ENCODE data around the gene OR5AL1. TPM values are rescaled to one million over a fixed set of nuclear protein-coding genes. Genes with fewer than 3 reads are reported as not detected.

Gene OR5AL1
- polyA plus RNA-seq, 3 donors, result not detected

DNA sequence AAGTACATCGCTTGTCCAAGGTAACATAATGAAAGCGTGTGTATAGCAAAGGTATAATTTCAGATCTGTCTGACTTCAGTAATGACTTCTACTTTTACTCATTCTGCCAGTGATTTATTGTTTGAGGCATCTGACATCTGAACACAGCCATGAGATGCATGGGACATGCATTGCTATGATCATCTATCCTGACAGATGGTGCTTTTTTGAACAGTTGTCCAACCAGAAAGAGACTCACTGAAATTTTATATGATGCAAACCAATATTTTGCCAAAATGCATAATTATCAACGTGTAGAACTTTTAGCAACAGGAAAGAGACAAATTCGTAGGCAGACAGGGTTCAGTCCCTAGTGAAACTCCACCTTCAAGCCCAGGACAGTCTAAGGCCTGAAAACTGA lies 41.0 kb downstream of the OR5AL1 start:
- Mint-ChIP-seq H3K36me3 (no peaks in the 10 kb centered on the region), H3K4me3 (no peak overlapping the region), H3K27ac (no peak overlapping the region), H3K9me3 (peaks cover 0 to 6% (median 2%) of the 10 kb centered on the region in 7 donors), H3K4me1 (no peaks in the 10 kb centered on the region), H3K27me3 (ENCODE audit: low read depth in 3 of 3) (no peaks in the 10 kb centered on the region)
- 68% methylated on average over 2 of the region's 4 CpGs for WGBS (ENCODE audit: insufficient coverage)
- no peak overlapping the region for H3K27ac ChIP-seq (ENCODE audit: low read depth in 1 of 2, low read length in 2 of 2)
- DNase-seq, result no peak
- H3K4me1 ChIP-seq (ENCODE audit: control insufficient read depth in 1 of 2, insufficient read depth in 2 of 2, low read length in 2 of 2), result no peaks in the 10 kb centered on the region
- no peak overlapping the region for H3K9ac ChIP-seq (ENCODE audit: insufficient read depth, low read length, poor library complexity, severe bottlenecking)
- no peaks in the 10 kb centered on the region for H3K27me3 ChIP-seq (ENCODE audit: control insufficient read depth in 2 of 2, insufficient read depth in 2 of 2, low read length in 2 of 2)
- no peak overlapping the region for H3K4me2 ChIP-seq (replicated peaks; ENCODE audit: extremely low read depth, low read length, poor library complexity, severe bottlenecking)
- no peaks in the 10 kb centered on the region for H3K36me3 ChIP-seq (replicated peaks in 1 of 2; ENCODE audit: control insufficient read depth in 1 of 2, insufficient read depth in 2 of 2, low read length in 2 of 2)
- H3K79me2 ChIP-seq (ENCODE audit: insufficient read depth, low read length), result no peaks in the 10 kb centered on the region
- TF ChIP-seq, protein P1, sequence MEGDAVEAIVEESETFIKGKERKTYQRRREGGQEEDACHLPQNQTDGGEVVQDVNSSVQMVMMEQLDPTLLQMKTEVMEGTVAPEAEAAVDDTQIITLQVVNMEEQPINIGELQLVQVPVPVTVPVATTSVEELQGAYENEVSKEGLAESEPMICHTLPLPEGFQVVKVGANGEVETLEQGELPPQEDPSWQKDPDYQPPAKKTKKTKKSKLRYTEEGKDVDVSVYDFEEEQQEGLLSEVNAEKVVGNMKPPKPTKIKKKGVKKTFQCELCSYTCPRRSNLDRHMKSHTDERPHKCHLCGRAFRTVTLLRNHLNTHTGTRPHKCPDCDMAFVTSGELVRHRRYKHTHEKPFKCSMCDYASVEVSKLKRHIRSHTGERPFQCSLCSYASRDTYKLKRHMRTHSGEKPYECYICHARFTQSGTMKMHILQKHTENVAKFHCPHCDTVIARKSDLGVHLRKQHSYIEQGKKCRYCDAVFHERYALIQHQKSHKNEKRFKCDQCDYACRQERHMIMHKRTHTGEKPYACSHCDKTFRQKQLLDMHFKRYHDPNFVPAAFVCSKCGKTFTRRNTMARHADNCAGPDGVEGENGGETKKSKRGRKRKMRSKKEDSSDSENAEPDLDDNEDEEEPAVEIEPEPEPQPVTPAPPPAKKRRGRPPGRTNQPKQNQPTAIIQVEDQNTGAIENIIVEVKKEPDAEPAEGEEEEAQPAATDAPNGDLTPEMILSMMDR (IDR thresholded peaks at IDR 0.05), result no peak
- intact Hi-C loops (cut with micrococcal nuclease), result loop anchor here in 1 of 2 donors (10.0 kb wide), 1 partner anchor 59 kb away; no protein-coding TSS in a partner anchor
- no peak overlapping the region for H2AFZ ChIP-seq (ENCODE audit: insufficient read depth, low read depth, low read length, poor library complexity, severe bottlenecking)
- H4K20me1 ChIP-seq (ENCODE audit: insufficient read depth, low read length), result no peaks in the 10 kb centered on the region
- no peaks in the 10 kb centered on the region for H3K9me3 ChIP-seq (replicated peaks in 1 of 2; ENCODE audit: control insufficient read depth in 1 of 2, insufficient read depth in 1 of 2, low read length in 2 of 2)
- no peak overlapping the region for H3K4me3 ChIP-seq (replicated peaks in 1 of 3; ENCODE audit: low read depth in 2 of 3, low read length in 3 of 3)

DNA sequence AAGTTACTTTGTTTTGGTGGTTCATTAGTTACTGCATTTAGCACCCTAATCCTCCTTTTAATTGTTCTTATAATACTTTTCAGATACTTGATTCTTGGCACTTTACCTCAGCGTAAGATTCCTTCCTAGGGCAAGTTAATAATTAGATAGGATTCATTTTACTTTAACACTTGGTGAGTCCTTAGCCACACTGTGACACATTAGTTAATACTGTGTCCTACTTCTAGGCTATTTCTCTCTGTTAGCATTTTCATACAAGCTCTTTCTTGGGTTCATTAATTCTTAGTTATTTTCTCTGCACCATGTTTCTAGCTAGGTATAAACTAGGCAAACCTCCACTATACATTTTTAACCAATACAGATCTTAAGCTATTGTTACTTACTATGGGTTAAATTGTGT lies 44.6 kb downstream of the OR5AL1 start:
- WGBS (ENCODE audit: insufficient coverage), result no CpG with 5 or more reads among the region's 1 CpG
- intact Hi-C loops (cut with micrococcal nuclease), result loop anchor here in 1 of 2 donors (10.0 kb wide), 1 partner anchor 62 kb away; no protein-coding TSS in a partner anchor
- no peak overlapping the region for H3K4me3 Mint-ChIP-seq

More for the DNA sequence above, 44.6 kb downstream of the OR5AL1 start:
- Histone ChIP-seq H3K4me1 (ENCODE audit: control insufficient read depth in 1 of 2, insufficient read depth in 2 of 2, low read length in 2 of 2) (no peaks in the 10 kb centered on the region), H3K4me2 (replicated peaks; ENCODE audit: extremely low read depth, low read length, poor library complexity, severe bottlenecking) (no peak overlapping the region), H3K9me3 (replicated peaks in 1 of 2; ENCODE audit: control insufficient read depth in 1 of 2, insufficient read depth in 1 of 2, low read length in 2 of 2) (no peaks in the 10 kb centered on the region), H3K79me2 (ENCODE audit: insufficient read depth, low read length) (no peaks in the 10 kb centered on the region), H3K9ac (ENCODE audit: insufficient read depth, low read length, poor library complexity, severe bottlenecking) (no peak overlapping the region), H3K36me3 (replicated peaks in 1 of 2; ENCODE audit: control insufficient read depth in 1 of 2, insufficient read depth in 2 of 2, low read length in 2 of 2) (no peaks in the 10 kb centered on the region), H2AFZ (ENCODE audit: insufficient read depth, low read depth, low read length, poor library complexity, severe bottlenecking) (no peak overlapping the region), H4K20me1 (ENCODE audit: insufficient read depth, low read length) (no peaks in the 10 kb centered on the region), H3K4me3 (replicated peaks in 1 of 3; ENCODE audit: low read depth in 2 of 3, low read length in 3 of 3) (no peak overlapping the region), H3K27ac (ENCODE audit: low read depth in 1 of 2, low read length in 2 of 2) (no peak overlapping the region), H3K27me3 (ENCODE audit: control insufficient read depth in 2 of 2, insufficient read depth in 2 of 2, low read length in 2 of 2) (no peaks in the 10 kb centered on the region)
- Mint-ChIP-seq H3K36me3 (no peaks in the 10 kb centered on the region), H3K27ac (no peak overlapping the region), H3K4me1 (no peaks in the 10 kb centered on the region), H3K27me3 (ENCODE audit: low read depth in 3 of 3) (no peaks in the 10 kb centered on the region), H3K9me3 (peaks cover 0 to 6% (median 3%) of the 10 kb centered on the region in 7 donors)
- TF ChIP-seq, protein P1 (IDR thresholded peaks at IDR 0.05), result no peak
- no peak for DNase-seq

Other genes with a start within 250 kb of the OR5AL1 start
- gene OR5J2, start 236.1 kb upstream of the OR5AL1 start, polyA plus RNA-seq, result not detected
- not detected for gene OR5T2, start 178.4 kb upstream of the OR5AL1 start, polyA plus RNA-seq
- not detected for gene OR5T3, start 160.4 kb upstream of the OR5AL1 start, polyA plus RNA-seq
- not detected for gene OR5T1, start 138.5 kb upstream of the OR5AL1 start, polyA plus RNA-seq
- not detected for gene OR8H1, start 120.4 kb upstream of the OR5AL1 start, polyA plus RNA-seq
- not detected for gene OR8K3, start 97.6 kb upstream of the OR5AL1 start, polyA plus RNA-seq
- gene OR8K1, start 66.7 kb upstream of the OR5AL1 start, polyA plus RNA-seq, result not detected
- gene OR8J1, start 58.4 kb upstream of the OR5AL1 start, polyA plus RNA-seq, result not detected
- not detected for gene OR8U1, start 37.1 kb upstream of the OR5AL1 start, polyA plus RNA-seq
- gene OR5M3, start 60.7 kb downstream of the OR5AL1 start, polyA plus RNA-seq, result not detected
- not detected for gene OR5M8, start 78.7 kb downstream of the OR5AL1 start, polyA plus RNA-seq
- not detected for gene OR5M11, start 130.6 kb downstream of the OR5AL1 start, polyA plus RNA-seq
- not detected for gene OR5M10, start 165.0 kb downstream of the OR5AL1 start, polyA plus RNA-seq
- not detected for gene OR5M1, start 202.2 kb downstream of the OR5AL1 start, polyA plus RNA-seq
- not detected for gene OR5AP2, start 229.7 kb downstream of the OR5AL1 start, polyA plus RNA-seq

Data from CD14-positive monocyte (primary cell).